ENCODE measurements around the gene GLI2. TPM values are rescaled to one million over a fixed set of nuclear protein-coding genes. Genes with fewer than 3 reads are reported as not detected.

The GLI2 gene
- not detected for total RNA-seq

GRCh38 chr2:120735746-120736170 lies at the start of gene GLI2:
Gene GLI2, plus strand, starts transcription at chr2:120735868. Its CDS starts 61,453 bp downstream, at chr2:120797321.
- Mint-ChIP-seq H3K9me3 (no peaks in the 10 kb centered on the region), H3K36me3 (no peaks in the 10 kb centered on the region)

GRCh38 chr2:120685974-120686297 lies 49.7 kb upstream of the GLI2 start:
- H3K36me3 Mint-ChIP-seq, result no peaks in the 10 kb centered on the region
- no peak overlapping the region for H3K27ac Mint-ChIP-seq
- ATAC-seq, result no peak
- no peak for DNase-seq (ENCODE audit: low spot score in 2 of 2)
- H3K9me3 Mint-ChIP-seq, result no peaks in the 10 kb centered on the region

More at GRCh38 chr2:120735746-120736170, at the start of gene GLI2:
- DNase-seq (ENCODE audit: low spot score in 2 of 2), result peak in 1 of 2 donors; percentile 65
- no peak within 1 kb of the TSS for H3K27ac Mint-ChIP-seq
- ATAC-seq, result peak in 1 of 2 donors; percentile 85

DNA sequence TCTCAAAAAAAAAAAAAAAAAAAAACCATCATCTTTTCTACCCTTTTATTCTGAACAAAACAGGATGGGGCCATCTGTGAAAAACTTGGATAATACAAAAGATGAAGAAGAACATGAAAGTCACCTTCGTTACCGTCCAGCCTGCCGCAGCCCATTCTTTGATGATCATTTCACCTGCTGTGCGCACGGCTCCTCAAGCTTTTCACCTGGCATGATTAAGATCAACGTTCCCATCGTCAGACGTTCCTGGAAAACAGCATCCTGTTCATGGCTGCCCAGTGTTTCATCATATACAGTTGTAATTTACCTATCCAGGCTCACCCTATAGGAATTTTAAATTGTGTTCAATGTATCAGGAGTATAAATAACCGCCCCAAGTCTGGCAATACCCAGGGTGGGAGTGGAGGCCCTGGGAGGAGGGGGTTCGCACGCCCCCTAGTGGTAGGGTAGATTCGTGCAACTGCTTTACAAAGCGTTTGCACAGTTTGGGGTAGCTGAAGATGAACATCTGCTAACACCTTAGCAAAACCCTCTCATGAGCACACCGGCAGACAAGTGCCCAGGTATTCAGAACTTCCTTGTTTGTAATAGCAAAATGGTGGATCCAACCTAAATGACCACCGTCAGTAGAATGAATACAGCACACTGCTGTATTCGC lies 49.0 kb upstream of the GLI2 start:
- H3K36me3 Mint-ChIP-seq, result no peaks in the 10 kb centered on the region
- no peak for ATAC-seq
- no peak overlapping the region for H3K27ac Mint-ChIP-seq
- peak in 1 of 2 donors; percentile 26 for DNase-seq (ENCODE audit: low spot score in 2 of 2)
- no peaks in the 10 kb centered on the region for H3K9me3 Mint-ChIP-seq

- ATAC-seq (no peak), DNase-seq (ENCODE audit: low spot score in 2 of 2) (no peak)
- no peaks in the 10 kb centered on the region for H3K36me3 Mint-ChIP-seq
- no peak overlapping the region for H3K27ac Mint-ChIP-seq
- no peaks in the 10 kb centered on the region for H3K9me3 Mint-ChIP-seq
Observed at GRCh38 chr2:120687210-120687609, 48.5 kb upstream of the GLI2 start.

DNA sequence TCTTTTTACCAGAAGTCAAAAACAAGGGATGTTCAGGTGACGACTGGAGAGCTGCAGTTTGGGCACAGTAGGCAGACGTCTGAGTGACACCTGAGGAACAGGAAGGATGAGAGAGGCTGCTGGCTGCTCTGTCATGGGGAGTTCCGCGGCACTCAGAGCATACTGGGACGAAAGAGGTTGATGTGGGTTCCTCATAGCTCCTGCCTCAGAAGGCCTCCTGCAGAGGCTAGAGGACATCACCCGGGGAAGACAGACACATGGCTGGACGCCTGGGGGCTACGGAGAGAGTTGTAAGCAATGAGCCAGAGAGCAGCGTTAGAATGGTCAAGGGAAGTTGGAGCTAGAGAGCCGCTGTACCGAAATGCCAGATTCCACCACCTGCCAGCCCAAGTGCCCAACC lies 45.1 kb upstream of the GLI2 start:
- no peak overlapping the region for H3K27ac Mint-ChIP-seq
- H3K36me3 Mint-ChIP-seq, result no peaks in the 10 kb centered on the region
- ATAC-seq (no peak), DNase-seq (ENCODE audit: low spot score in 2 of 2) (no peak)
- H3K9me3 Mint-ChIP-seq, result no peaks in the 10 kb centered on the region

DNA sequence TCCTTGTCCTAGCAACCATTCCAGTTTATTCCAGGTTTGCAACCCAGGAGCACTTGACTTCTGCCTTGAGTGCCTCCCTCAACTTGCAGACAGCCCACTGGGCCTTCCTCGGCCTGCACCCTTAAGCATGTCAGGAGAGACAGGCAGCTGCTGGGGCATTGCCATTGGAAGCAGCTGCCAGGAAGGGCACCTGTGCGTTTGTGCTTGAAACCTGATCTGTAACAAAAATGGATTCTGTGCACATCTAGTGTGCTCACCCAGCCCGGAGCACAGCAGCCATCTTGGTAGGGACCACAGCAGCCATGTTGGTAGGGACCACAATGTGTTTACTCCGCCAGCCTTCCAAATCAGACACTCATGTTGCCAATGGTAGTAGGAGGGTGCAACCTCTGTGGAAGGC lies 44.3 kb upstream of the GLI2 start:
- Mint-ChIP-seq H3K9me3 (no peaks in the 10 kb centered on the region), H3K36me3 (no peaks in the 10 kb centered on the region), H3K27ac (no peak overlapping the region)
- ATAC-seq, result no peak
- no peak for DNase-seq (ENCODE audit: low spot score in 2 of 2)

GRCh38 chr2:120692691-120693090 lies 43.0 kb upstream of the GLI2 start:
- ATAC-seq (no peak), DNase-seq (ENCODE audit: low spot score in 2 of 2) (no peak)
- H3K27ac Mint-ChIP-seq, result no peak overlapping the region
- no peaks in the 10 kb centered on the region for H3K36me3 Mint-ChIP-seq
- H3K9me3 Mint-ChIP-seq, result no peaks in the 10 kb centered on the region

DNA sequence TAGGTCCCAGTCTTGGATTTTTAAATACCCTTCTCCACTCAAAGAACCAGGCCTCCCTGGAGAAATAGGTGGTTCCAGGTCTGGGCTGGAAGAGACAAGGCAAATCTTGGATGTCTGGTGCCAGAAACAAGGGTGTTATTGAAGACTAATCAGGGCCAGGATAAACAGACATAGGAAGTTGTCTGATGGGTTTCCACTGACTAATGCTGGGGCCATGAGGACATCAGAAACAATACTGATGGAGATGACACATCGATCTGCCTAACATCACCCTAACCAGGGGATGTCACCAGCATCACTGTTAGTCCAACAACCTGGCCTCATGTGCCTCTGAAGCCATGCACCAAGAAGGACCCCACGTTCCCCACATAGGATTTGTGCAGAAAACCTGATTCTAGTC lies 42.5 kb upstream of the GLI2 start:
- no peak for ATAC-seq
- H3K9me3 Mint-ChIP-seq, result no peaks in the 10 kb centered on the region
- DNase-seq (ENCODE audit: low spot score in 2 of 2), result no peak
- no peaks in the 10 kb centered on the region for H3K36me3 Mint-ChIP-seq
- H3K27ac Mint-ChIP-seq, result no peak overlapping the region

DNA sequence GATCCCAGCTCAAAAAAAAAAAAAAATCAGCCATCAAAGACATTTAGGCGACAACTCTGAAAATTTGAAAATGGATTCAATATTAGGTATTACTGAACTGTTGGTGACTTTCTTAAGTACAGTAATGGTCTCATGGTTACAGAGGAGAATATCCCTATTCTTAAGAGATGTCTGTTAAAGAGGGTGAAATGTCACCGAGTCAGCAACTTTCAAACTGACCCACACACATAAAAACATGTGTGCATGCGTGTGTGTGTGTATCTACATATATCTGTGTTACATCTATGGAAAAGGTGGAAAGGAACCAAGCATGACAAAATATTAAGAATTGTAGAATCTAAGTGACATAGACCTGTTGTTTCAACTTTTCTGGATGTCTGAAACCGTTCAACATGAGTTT lies 41.6 kb upstream of the GLI2 start:
- no peak for ATAC-seq
- no peaks in the 10 kb centered on the region for H3K36me3 Mint-ChIP-seq
- no peak overlapping the region for H3K27ac Mint-ChIP-seq
- no peak for DNase-seq (ENCODE audit: low spot score in 2 of 2)
- no peaks in the 10 kb centered on the region for H3K9me3 Mint-ChIP-seq

GRCh38 chr2:120697471-120697870 lies 38.2 kb upstream of the GLI2 start:
- Mint-ChIP-seq H3K9me3 (no peaks in the 10 kb centered on the region), H3K36me3 (no peaks in the 10 kb centered on the region), H3K27ac (no peak overlapping the region)
- ATAC-seq (no peak), DNase-seq (ENCODE audit: low spot score in 2 of 2) (no peak)

GRCh38 chr2:120699292-120699691 lies 36.4 kb upstream of the GLI2 start:
- H3K27ac Mint-ChIP-seq, result no peak overlapping the region
- no peaks in the 10 kb centered on the region for H3K36me3 Mint-ChIP-seq
- DNase-seq (ENCODE audit: low spot score in 2 of 2) (no peak), ATAC-seq (no peak)
- H3K9me3 Mint-ChIP-seq, result no peaks in the 10 kb centered on the region

DNA sequence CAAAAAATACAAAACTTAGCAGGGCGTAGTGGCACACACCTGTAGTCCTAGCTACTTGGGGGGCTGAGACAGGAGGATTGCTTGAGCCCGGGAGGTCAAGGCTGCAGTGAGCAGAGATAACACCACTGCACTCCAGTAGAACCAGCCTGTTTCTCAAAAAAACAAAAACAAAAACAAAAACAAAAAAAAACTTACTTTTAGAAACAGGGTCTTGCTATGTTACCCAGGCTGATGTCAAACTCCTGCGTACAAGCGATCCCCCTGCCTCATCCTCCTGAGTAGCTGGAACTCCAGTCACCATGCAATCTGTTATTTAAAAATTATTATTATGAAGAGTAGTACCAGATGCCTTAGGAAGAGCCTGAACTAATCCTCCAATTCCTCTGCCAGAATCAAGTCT lies 35.0 kb upstream of the GLI2 start:
- DNase-seq (ENCODE audit: low spot score in 2 of 2), result no peak
- Mint-ChIP-seq H3K36me3 (no peaks in the 10 kb centered on the region), H3K9me3 (no peaks in the 10 kb centered on the region), H3K27ac (no peak overlapping the region)
- ATAC-seq, result no peak

GRCh38 chr2:120701096-120701495 lies 34.6 kb upstream of the GLI2 start:
- H3K36me3 Mint-ChIP-seq, result no peaks in the 10 kb centered on the region
- ATAC-seq, result no peak
- DNase-seq (ENCODE audit: low spot score in 2 of 2), result no peak
- no peaks in the 10 kb centered on the region for H3K9me3 Mint-ChIP-seq
- H3K27ac Mint-ChIP-seq, result no peak overlapping the region

- Mint-ChIP-seq H3K36me3 (no peaks in the 10 kb centered on the region), H3K27ac (no peak overlapping the region), H3K9me3 (no peaks in the 10 kb centered on the region)
- DNase-seq (ENCODE audit: low spot score in 2 of 2) (no peak), ATAC-seq (no peak)
Observed at GRCh38 chr2:120701499-120701898, 34.2 kb upstream of the GLI2 start.

GRCh38 chr2:120702061-120702460 lies 33.6 kb upstream of the GLI2 start:
- ATAC-seq, result no peak
- no peak overlapping the region for H3K27ac Mint-ChIP-seq

GRCh38 chr2:120702801-120703200 lies 32.9 kb upstream of the GLI2 start:
- H3K36me3 Mint-ChIP-seq, result no peaks in the 10 kb centered on the region
- no peaks in the 10 kb centered on the region for H3K9me3 Mint-ChIP-seq
- no peak for DNase-seq (ENCODE audit: low spot score in 2 of 2)
- no peak for ATAC-seq
- H3K27ac Mint-ChIP-seq, result no peak overlapping the region

More at GRCh38 chr2:120702061-120702460, 33.6 kb upstream of the GLI2 start:
- H3K36me3 Mint-ChIP-seq, result no peaks in the 10 kb centered on the region
- DNase-seq (ENCODE audit: low spot score in 2 of 2), result no peak
- no peaks in the 10 kb centered on the region for H3K9me3 Mint-ChIP-seq

- Mint-ChIP-seq H3K9me3 (no peaks in the 10 kb centered on the region), H3K36me3 (no peaks in the 10 kb centered on the region), H3K27ac (no peak overlapping the region)
- ATAC-seq (peak in 1 of 2 donors; percentile 46), DNase-seq (ENCODE audit: low spot score in 2 of 2) (no peak)
Observed at GRCh38 chr2:120703330-120703994, 32.2 kb upstream of the GLI2 start.

GRCh38 chr2:120704696-120705095 lies 31.0 kb upstream of the GLI2 start:
- DNase-seq (ENCODE audit: low spot score in 2 of 2) (no peak), ATAC-seq (no peak)
- Mint-ChIP-seq H3K27ac (no peak overlapping the region), H3K9me3 (no peaks in the 10 kb centered on the region), H3K36me3 (no peaks in the 10 kb centered on the region)

All from activated naive CD4-positive, alpha-beta T cell treated with anti-CD3 and anti-CD28 coated beads, Interleukin-2, amount 50 U/mL, for 72 hours (primary cell).